Measurements from ENCODE around the gene ASB2.

ASB2 gene

DNA sequence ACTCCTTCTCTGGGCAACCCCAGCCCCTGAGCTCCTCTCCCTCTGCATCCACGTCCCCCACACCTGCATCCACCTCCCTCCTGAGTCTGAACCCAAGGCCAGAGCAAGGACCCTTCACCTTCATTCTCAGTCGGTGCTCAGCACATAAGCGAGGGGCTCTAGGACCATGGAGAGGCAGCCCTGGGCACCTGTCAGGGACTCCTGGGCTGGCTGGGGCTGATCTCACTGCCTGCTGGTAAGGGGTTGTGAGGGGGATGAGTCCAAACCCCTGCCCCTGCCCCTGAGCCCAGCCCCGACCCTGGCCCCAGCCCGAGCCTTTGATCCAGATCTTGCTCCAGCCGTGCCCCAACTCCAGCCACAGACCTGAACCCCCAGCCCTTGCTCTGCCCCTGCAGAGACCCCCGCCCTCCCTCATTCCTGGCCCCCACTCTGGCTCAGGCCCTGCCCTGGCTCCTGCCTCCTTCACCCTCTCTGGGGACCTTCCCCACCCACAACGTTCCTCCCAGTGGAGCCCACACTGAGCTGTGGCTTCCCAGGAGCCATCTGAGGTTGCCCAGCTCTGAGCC lies 19.8 kb upstream of the ASB2 start:
- Mint-ChIP-seq H3K27ac (no peak overlapping the region), H3K4me1 (peaks cover 16% of the 10 kb centered on the region), H3K27me3 (ENCODE audit: low read depth, poor library complexity) (peaks cover 38% of the 10 kb centered on the region), H3K36me3 (ENCODE audit: low read depth) (no peaks in the 10 kb centered on the region), H3K4me3 (no peak overlapping the region), H3K9me3 (no peaks in the 10 kb centered on the region)
- DNase-seq = no peak
- TF ChIP-seq, protein P1, sequence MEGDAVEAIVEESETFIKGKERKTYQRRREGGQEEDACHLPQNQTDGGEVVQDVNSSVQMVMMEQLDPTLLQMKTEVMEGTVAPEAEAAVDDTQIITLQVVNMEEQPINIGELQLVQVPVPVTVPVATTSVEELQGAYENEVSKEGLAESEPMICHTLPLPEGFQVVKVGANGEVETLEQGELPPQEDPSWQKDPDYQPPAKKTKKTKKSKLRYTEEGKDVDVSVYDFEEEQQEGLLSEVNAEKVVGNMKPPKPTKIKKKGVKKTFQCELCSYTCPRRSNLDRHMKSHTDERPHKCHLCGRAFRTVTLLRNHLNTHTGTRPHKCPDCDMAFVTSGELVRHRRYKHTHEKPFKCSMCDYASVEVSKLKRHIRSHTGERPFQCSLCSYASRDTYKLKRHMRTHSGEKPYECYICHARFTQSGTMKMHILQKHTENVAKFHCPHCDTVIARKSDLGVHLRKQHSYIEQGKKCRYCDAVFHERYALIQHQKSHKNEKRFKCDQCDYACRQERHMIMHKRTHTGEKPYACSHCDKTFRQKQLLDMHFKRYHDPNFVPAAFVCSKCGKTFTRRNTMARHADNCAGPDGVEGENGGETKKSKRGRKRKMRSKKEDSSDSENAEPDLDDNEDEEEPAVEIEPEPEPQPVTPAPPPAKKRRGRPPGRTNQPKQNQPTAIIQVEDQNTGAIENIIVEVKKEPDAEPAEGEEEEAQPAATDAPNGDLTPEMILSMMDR (IDR thresholded peaks at IDR 0.05) = no peak

DNA sequence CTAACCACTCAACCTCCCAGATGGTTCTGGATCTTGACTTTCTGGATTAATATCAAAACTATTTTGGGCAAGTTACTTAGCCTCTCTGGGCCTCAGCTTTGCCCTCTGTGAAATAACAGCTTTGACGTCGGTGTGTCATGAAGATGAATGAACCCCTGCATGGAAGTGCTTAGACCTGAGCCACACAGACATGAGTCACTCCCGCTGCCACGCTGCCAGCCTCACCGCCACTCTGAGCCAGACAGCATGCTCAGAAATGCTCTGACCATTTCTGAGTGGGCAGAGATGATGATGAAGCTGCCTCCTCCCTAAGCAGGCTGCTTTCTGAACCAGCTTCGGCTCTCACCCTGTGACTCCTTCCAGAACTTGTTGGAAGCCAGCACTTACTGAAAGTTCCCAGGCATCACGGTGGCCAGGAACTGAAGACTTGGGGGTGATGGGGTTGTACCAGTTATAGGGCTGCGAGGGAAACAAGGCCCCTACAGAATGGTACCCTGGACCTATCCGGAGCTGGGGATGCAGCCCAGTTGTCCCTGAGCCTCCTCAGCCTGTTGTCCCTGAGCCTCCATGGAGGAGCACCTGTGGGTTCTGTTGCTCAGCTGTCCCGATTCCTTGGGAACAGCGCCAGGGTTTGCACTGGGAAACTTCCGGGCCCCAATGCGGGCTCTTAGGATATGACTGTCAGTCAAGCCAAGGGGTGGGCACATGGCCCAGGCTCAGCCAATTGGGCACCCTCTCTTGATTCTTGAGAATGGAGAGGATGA lies 18.7 kb upstream of the ASB2 start:
- H3K36me3 Mint-ChIP-seq (ENCODE audit: low read depth) = no peaks in the 10 kb centered on the region
- DNase-seq = no peak
- H3K9me3 Mint-ChIP-seq = no peaks in the 10 kb centered on the region
- peaks cover 28% of the 10 kb centered on the region for H3K27me3 Mint-ChIP-seq (ENCODE audit: low read depth, poor library complexity)
- no peak overlapping the region for H3K27ac Mint-ChIP-seq
- TF ChIP-seq, protein P1 (IDR thresholded peaks at IDR 0.05) = no peak
- peaks cover 16% of the 10 kb centered on the region for H3K4me1 Mint-ChIP-seq
- no peak overlapping the region for H3K4me3 Mint-ChIP-seq

DNA sequence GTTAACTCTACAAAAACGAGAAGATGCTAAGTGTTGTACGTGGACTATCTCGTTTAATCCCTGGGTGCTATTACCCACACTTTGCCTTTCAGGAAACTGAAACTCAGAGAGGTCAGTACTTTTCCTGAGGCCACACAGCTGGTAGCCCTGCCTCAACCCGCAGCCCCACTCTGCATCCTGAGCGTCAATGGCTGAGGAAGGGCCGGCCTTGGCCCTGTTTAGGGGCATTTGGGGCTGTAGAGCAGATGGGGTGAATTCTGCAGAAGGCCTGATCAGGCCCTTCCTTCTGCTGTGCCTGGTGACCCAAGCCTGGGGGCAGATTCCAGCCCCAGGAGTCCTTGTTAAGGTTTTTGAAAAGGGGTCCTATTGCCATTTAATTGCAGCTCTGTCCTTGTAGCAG lies 17.0 kb upstream of the ASB2 start:
- peaks cover 22% of the 10 kb centered on the region for H3K27me3 Mint-ChIP-seq (ENCODE audit: low read depth, poor library complexity)

DNA sequence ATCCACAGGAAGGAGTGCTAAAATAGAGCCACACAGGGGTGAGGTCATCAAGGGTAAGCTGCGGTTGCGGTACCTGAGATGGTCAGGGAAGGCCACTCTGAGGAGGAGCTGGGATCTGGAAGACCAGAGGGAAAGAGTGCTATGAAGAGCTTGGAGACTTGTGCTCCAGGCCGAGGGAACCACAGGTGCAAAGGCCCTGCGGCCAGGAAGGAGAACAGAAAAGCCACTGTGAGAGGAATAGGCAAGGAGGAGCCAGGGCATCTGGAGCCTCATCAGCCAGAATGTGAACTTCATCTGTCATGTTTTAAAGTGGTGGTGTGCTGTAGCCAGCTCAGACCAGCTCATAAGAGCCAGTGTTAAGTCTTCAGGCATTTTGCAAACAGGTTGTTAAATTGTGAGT lies 15.3 kb upstream of the ASB2 start:
- H3K9me3 Mint-ChIP-seq = no peaks in the 10 kb centered on the region

More for the DNA sequence above, 17.0 kb upstream of the ASB2 start:
- DNase-seq = no peak
- Mint-ChIP-seq H3K36me3 (ENCODE audit: low read depth) (no peaks in the 10 kb centered on the region), H3K4me1 (peaks cover 13% of the 10 kb centered on the region), H3K9me3 (no peaks in the 10 kb centered on the region), H3K4me3 (no peak overlapping the region), H3K27ac (no peak overlapping the region)
- TF ChIP-seq, protein P1 (IDR thresholded peaks at IDR 0.05) = no peak

DNA sequence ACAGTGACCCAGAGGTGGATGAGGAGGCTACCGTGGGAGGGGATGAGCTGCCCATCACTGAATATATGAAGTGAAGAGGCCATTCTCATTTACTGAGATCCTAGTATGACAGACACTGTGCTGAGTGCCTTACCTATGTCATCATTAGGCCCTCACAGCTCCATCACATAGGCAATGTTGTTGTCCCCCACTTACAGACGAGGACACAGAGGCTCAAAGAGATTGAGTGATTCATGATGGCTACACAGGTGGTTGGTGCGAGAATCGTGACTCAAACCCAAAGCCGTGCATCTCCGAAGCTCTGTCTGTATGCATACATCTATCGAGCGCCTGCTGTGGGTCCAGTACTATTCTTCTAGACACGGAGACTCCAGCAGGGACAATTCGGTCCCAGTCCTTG lies 14.8 kb upstream of the ASB2 start:
- TF ChIP-seq, protein P1 (IDR thresholded peaks at IDR 0.05) = no peak
- H3K4me3 Mint-ChIP-seq = no peak overlapping the region
- peak overlapping the region; percentile 82 for H3K27ac Mint-ChIP-seq
- peaks cover 20% of the 10 kb centered on the region for H3K27me3 Mint-ChIP-seq (ENCODE audit: low read depth, poor library complexity)
- H3K9me3 Mint-ChIP-seq = no peaks in the 10 kb centered on the region
- H3K36me3 Mint-ChIP-seq (ENCODE audit: low read depth) = no peaks in the 10 kb centered on the region
- H3K4me1 Mint-ChIP-seq = peaks cover 17% of the 10 kb centered on the region
- DNase-seq = no peak

More for the DNA sequence above, 15.3 kb upstream of the ASB2 start:
- H3K27me3 Mint-ChIP-seq (ENCODE audit: low read depth, poor library complexity) = peaks cover 20% of the 10 kb centered on the region
- TF ChIP-seq, protein P1 (IDR thresholded peaks at IDR 0.05) = no peak
- no peaks in the 10 kb centered on the region for H3K36me3 Mint-ChIP-seq (ENCODE audit: low read depth)
- H3K4me3 Mint-ChIP-seq = no peak overlapping the region
- no peak for DNase-seq
- peaks cover 14% of the 10 kb centered on the region for H3K4me1 Mint-ChIP-seq
- peak overlapping the region; percentile 82 for H3K27ac Mint-ChIP-seq

DNA sequence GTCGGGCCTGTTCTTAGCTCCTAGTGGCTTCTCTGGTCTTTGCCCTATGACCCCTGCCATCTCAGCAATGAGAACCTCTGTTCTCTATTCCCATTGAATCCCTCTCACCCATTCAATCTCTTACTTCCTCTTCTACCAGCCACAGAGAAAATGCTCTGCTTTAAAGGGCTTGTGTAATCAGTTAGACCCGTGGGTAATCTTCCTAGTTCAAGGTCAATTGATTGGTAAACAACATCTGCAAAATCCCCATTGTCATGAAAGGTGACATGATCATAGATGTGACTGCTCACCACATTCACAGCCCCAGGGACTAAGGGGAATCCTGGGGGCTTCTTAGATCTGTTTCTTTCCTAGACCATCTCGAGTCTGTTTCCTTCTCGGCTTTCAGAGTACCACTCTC lies 13.6 kb upstream of the ASB2 start:
- Mint-ChIP-seq H3K27ac (no peak overlapping the region), H3K36me3 (ENCODE audit: low read depth) (no peaks in the 10 kb centered on the region), H3K4me1 (peaks cover 21% of the 10 kb centered on the region), H3K9me3 (no peaks in the 10 kb centered on the region), H3K4me3 (no peak overlapping the region), H3K27me3 (ENCODE audit: low read depth, poor library complexity) (peaks cover 15% of the 10 kb centered on the region)
- DNase-seq = no peak
- TF ChIP-seq, protein P1 (IDR thresholded peaks at IDR 0.05) = no peak
